GM12872 (cell line): ENCODE data around the gene ENKD1.

Source experiments
- CTCF ChIP-seq: IDR thresholded peaks from 3 replicates; pipeline ENCODE4 v1.5.1; 2011; ENCODE audit warnings: low read depth, mild to moderate bottlenecking, low read length, moderate library complexity; ENCODE audit not compliant: insufficient read depth

ENKD1 gene

DNA sequence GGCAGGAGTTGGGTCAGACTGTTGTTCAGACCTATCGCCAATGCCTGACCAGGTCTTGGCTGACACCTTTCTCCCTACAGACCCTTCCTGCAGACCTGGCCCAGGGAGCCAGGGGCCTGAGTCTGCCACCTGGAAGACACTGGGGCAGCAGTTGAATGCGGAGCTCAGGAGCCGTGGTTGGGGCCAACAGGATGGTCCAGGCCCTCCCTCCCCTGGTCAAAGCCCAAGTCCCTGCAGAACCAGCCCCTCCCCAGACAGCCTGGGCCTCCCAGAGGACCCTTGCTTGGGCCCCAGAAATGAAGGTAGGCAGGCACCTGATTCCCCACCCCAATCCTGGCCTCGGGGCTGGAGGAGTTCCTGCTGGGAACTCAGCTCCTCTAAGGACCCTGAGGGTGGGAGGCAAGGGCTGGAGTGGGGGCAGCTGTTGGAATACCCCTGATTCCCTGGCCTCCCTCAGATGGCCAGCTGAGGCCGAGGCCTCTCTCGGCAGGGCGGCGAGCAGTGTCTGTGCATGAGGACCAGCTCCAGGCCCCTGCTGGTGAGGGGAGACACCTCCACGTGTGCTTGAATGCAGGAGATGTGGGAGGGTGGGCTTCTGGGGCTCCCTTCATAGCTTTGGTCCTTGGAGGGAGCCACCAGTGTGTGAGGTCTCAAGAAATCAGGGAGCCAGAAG lies 10.1 kb downstream of the ENKD1 start:
- TF ChIP-seq CTCF: no peak

DNA sequence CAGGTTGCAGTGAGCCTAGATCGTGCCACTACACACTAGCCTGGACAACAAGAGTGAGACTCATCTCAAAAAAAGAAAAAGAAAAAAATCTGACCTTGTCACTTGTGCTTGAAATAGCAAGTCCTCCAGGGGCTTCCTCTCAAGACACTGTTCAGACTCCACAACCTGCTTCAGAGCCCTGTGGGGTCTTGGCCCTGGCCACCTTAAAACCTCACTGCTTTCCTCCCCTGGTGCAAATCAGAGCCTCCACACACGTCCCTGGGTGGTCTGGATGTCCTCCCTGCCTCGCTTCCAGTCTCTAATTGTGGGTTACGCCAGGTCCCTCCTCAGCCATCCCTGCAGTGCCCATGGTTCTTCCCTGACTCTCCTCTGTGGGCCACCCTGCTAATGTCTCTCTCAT lies 11.2 kb downstream of the ENKD1 start:
- no peak for TF ChIP-seq CTCF

GRCh38 chr16:67654403-67654911 lies 12.1 kb downstream of the ENKD1 start:
- TF ChIP-seq CTCF: no peak

DNA sequence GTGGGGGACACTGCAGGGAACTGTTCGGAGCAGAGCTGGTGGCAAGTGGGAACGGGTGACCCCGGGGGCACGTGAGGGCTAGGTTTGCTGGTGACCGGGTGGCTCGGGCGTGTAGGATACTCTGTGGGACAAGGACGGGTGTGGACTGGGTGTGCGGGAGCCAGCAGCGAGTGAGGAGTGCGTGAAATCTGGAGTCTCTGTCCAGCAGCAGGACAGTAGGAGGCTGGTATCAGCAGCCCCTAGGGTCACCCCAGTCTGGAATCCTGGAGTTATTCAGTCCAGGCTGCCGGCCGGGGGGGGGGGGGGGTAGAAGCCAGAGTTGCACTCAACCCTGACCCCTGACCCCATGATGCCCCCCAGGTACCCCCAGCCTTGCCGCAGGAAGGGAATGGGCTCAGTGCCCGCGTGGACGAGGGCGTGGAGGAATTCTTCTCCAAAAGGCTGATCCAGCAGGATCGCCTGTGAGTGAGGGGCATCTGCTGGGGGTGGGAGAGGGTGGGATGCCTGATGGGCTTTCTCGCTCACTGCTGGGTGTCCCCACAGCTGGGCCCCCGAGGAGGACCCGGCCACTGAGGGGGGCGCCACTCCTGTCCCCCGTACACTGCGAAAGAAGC lies 12.7 kb downstream of the ENKD1 start:
- TF ChIP-seq CTCF: no peak

DNA sequence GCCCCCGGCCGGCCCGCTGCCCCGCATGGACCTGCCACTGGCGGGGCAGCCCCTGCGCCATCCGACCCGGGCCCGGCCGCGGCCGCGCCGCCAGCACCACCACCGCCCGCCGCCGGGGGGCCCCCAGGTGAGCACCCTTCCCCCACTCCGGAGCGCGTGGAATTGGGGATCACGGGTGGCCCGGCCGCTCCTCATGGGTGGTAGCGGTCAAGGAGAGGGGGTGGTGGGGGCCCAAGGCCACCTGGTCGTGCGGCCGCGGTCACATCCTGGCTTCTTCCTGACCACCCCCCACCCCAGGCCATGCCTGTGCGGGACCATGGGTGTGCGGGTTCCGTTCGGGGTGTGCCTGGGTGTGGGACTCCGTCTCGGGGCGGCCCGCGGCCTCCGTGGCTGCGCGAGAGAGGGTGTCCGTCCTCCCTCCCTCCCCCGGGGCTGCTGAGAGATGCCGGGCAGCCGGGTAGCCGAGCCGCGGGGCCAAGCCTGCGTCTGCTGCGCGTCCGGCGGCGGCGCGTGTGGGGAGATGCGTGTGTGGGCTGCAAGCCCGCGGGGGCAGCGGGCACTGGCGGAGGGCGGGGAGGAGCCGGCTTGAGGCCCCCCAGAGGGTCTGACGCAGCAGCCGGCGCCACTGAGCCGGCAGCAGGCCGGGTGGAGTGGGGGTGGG lies 13.3 kb downstream of the ENKD1 start:
- no peak for TF ChIP-seq CTCF

DNA sequence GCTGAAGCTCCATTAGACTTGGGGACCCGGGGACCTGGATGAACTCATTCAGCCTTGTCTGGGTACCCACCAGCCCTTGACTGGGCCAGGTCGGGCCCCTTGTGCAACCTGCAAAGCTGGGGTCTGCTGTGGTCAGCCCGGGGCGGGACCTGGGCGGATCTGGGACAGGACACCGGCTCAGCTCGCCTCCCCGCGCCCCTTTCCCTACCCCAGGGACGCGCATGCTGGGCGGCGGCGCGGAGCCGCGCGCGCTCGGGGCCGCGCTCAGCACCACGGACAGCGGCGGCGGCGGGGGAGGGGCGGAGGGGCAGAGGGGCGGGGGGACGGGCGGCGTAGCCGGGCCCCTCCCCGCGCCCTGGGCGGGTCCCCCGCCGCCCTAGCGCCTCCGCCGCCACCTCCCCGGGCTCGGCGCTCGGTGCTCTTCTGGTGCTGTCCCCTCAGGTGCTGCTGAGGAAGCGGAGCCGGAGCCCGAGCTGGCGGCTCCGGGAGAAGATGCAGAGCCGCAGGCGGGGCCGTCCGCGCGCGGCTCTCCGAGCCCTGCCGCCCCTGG lies 13.9 kb downstream of the ENKD1 start:
- no peak for TF ChIP-seq CTCF

- no peak for TF ChIP-seq CTCF
Observed at GRCh38 chr16:67651847-67652246, 14.7 kb downstream of the ENKD1 start.
